Germinal center (tissue), 1 donor: Measurements from ENCODE around the gene SRD5A2.

Experiments used
- DNase-seq: peaks from one replicate; pipeline ENCODE4 v3.0.0; 2012; ENCODE audit warnings: mixed read lengths, low spot score

SRD5A2 gene, protein sequence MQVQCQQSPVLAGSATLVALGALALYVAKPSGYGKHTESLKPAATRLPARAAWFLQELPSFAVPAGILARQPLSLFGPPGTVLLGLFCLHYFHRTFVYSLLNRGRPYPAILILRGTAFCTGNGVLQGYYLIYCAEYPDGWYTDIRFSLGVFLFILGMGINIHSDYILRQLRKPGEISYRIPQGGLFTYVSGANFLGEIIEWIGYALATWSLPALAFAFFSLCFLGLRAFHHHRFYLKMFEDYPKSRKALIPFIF

DNA sequence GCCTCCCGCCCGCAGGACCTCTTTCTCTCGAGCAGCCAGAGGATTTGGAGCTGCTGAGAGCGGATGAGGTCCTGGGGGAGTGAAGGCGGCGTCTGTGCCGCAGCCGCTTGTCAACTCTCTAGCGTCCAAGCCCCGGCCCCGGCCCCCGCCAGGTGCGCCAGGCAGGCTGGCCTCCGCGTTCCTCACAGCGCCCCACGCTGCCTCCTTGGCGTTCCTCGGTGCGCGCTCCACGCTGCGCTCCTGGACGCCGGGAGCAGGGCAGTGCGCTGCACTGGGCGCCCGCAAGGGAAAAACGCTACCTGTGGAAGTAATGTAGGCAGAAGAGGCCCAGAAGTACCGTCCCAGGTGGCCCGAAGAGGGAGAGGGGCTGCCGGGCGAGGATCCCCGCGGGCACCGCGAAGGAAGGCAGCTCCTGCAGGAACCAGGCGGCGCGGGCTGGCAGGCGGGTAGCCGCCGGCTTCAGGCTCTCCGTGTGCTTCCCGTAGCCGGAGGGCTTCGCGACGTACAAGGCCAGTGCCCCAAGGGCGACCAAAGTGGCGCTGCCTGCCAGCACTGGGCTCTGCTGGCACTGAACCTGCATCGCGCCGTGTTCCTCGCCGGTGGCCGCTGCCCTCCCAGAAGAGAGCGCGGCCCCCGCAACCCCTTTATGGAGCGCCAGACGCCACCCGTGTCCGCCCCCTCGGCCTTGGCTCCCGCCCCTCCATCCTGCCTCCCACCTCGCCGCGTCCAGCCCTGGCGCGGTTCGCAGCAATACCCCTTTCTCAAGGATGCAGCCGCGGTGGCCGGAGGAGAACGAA is at the start of gene SRD5A2:
TSS of gene SRD5A2 (minus strand) at position 618 of the 797 bp plus-strand sequence. CDS start at position 580, 38 bp downstream.
- DNase-seq: no peak

DNA sequence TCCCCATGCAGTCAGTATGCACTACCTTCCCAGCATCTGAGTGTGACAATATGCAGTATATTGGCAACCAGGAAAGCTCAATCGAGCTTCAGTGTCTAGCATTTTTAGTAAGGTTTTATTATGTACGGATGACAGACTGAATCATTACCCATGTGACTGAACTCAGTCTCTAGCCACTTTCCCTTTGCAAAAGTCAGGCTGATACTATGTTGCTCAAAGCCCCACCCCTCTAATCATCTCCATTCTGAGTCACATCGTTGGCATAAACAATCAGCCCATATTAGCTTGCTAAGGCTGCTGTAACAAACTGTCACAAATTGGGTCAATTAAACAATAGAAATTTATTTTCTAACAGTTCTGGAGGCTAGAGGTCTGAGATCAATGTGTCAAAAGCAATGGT is 25.8 kb upstream of the SRD5A2 start:
- DNase-seq: no peak

DNA sequence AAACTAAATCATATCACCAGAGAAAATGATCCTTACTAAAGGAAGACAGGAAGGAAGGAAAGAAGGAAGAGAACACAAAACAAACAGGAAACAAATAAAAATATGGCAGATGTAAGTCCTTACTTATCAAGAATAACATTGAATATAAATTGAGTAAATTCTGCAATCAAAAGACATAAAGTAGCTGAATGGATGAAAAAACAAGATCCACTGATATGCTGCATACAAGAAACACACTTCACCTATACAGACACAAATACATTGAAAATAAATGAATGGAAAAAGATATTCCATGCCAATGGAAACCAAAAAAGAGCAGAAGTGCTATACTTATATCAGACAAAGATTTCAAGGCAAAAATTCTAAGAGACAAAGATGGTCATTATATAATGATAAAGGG is 18.0 kb upstream of the SRD5A2 start:
- no peak for DNase-seq

DNA sequence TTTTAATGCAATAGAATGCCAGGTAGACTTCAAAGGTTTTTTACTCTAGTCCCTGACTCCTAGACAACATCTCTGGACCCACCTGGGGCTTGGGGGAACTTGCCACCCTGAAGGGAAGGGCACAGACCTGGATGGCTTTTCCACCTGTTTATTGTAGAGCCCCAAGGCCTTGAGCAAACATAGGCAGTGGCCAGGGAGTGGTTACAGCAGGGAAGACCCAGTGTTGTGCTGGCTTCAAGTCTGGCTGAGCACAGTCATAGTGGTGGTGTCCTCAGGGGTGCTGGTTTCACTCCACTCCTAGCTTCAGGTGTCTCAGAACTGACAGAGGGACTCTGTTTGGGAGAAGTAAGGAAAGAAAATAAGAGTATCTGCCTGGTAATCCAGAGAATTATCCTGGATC is 5.5 kb upstream of the SRD5A2 start:
- no peak for DNase-seq

DNA sequence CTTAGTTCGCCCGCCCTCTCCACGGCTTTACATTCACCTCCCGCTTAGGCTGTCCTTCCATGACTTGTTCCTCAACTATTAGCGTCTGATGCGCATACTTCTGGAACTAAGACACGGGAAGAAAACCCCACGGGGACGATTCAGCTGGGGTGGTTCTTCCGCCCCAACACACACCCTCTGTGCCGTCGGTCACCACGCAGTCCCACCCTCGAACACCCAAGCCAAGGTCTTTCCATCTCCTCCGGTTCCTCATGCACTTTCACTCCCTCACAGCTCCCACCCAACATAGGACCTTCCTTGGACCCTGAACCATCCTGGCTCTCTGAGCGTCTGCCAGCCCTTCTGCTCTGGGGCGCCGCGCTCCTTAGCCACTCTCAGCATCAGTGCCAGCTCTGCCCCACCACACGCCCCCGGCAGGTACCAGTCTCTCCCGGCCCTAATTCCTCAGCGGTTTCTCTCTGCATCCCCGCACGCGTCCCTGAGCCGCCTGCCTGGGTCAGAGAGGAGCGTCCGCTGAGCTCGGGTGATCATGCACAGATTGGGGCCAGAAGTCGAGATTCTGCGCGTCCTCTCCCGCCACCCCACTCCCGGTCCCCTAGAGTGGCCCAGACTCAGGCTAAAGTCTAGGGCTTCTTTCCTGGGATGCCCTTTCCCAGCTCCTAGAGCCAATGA is 522 bp upstream of the SRD5A2 start:
- DNase-seq: no peak

DNA sequence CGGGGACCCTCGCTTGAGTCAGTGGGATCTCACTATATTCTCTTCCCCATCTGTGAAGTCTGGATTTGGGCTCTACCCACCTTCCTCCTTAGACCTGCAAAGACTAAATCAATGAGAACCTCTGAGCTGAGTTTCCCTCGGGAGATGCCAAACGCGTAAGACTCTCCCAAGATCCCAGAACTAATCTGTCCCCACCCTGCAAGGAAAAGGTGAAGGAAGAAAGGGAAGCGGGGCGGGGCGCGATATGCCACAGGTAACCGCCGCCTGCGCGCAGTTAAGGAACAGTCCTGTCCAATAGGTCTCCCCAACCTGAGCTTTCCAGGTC is 780 bp downstream of the SRD5A2 start:
- no peak for DNase-seq

DNA sequence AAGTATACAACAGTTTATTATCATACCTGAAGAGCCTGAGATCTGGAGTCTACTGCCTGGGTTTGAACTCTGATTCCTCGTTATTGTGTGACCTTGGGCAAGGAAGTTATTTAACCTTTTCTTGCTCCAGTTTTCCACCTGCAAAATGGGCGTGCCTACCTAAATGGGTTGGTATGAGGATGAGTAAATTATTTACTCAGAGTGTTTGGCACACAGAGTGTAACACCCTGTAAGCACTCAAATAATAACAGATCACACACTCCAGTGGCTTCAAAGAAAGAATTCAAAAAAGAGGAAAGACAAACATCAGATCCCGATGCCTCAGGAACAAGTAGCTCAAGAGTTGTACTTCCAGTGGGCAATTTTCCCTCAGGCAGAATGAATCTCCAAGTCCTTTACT is 2.4 kb downstream of the SRD5A2 start:
- DNase-seq: no peak

DNA sequence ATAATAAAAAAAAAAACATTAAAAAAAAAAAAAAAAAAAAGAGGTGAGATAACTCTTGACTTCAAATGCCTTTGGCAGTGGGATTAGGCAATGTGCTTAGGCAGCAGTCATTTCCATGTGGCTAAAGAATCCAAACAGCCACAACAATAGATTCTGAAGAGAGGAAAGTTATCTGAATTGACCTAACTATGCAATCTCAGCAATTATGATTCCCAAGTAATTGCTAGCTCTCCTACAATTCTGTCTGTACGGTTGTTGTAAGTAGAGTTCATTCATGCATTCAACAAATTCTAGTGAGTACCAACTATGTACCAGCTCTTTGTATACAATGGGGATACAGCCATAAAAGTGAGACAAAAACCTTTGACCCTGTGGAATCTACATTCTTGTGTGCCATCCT is 3.6 kb downstream of the SRD5A2 start:
- no peak for DNase-seq

DNA sequence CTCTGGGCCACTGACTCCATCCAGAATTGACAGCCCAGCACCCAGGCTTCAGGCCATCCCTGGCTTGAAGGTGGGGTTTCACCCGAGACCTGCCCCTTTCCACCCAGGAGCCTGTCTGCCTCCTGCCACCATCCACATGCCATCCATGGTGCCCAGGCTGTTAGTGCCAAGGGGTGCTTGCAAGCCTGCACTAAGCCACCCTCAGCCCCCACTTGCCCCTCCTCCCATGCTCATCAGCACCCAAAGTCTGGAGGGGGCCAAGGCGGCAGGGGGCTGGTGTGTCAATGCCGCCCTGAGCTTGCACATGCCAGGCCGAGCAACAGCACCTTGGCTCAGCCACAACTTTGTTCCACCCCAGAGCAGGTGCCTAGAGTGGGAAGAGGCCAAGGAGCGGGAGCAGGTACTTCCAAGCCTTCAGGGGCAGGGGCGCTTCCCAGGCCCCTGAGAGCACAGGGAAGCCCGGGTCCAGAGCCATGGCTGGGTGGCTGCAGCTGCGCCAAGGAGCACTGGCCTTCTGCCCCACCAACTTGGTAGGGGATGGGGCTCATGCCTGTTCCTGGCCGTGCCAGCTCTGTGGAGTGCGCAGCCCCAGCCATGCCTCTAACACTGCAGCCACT is 12.0 kb downstream of the SRD5A2 start:
- no peak for DNase-seq

DNA sequence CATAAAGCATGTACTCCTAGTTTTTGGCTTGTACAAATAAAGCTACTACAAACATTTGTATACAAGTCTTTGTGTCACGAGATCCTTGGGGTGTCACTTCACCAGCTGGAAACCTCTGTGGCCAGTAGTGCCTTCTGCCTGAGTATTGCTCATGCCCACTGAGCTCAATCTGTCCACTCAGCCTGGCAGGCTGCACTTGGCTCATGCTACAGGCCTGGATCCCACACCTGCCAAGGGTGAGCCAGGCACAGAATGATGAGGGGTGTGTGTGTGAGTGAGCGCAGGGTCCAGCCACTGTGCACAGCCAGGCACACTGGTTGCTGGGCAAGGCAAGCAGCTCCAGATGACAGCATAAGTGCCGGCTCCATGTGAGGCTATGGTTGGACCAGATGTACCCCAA is 13.1 kb downstream of the SRD5A2 start:
- no peak for DNase-seq

DNA sequence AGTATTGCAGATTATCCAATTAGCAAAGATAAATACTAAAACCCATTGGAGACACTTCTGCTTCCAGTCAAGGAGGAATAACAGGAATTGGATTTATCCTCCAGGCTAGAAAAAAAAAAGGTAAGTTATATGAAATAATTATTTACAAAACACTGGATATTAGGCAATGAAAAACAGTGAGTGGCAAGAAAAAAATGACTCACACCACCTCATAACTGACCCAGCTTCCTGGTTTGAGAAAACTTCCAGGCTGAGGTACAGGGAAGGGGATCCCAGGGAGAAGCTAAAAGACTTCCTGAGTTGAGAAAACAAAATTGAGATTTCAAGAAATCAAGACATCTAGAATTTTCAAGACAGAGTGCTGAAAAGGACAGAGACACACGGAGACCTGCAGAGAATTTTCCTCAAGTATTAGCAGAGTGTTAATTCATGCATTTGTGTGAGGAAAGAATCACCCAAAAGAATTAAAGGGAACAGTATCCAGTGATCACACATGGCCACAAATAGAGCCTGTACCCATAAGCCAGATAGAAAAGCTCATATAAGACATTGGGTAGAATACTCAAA is 17.4 kb downstream of the SRD5A2 start:
- DNase-seq: no peak

DNA sequence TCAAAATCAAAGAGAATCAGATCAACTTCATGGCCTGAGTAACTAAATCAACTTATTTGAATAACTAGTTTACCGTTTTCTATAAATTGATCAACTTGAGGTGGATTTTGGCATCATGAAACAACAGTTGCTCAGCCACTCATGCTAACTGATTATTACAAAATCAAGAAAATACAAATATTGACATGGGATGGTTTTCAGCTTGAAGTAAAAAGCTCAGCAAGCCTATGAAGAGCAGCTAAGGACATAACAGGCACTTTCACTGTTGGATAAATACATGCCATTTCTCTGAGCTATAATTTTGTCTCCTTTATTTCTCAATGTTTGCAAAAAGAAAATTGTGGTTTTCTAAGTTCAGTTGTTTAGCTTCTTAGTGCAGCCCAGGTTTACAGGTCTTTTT is 18.9 kb downstream of the SRD5A2 start:
- no peak for DNase-seq

DNA sequence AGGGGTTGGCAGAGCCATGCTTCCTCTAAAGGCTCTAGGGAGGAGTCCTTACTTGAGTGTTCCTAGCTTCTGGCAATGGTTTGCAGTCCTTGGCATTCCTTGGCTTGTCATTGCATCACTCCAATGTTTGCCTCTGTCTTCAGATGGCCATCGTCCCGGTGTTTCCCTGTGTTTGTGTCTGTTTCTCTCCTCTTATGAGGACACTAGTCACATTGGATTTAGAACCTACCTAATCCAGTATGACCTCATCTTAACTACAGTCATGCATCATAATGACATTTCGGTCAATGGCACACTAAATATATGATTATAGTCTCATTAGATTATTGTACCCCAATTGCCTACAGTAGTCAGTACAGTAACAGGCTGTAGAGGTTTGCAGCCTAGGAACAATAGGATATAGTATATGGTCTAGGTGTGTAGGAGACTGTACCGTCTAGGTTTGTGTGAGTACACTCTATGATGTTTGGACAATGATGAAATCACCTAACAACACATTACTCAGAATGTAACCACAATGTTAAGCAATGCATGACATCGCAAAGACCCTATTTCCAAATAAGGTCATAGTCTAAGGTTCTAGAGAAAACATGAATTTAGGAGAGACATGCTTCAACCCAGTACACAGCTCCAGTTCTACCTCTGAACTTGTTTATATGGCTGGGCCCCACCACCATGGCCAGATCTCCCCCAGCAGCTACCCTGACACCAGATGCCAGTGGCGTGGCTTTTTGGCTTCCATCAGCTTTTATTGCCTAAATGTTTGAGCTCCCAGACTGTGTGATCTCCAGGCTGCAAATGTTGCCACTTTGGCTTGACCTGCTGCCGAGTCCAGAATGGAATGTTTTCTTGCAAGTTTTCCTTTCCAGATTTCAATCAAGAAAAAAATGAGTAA is 22.1 kb downstream of the SRD5A2 start:
- no peak for DNase-seq

DNA sequence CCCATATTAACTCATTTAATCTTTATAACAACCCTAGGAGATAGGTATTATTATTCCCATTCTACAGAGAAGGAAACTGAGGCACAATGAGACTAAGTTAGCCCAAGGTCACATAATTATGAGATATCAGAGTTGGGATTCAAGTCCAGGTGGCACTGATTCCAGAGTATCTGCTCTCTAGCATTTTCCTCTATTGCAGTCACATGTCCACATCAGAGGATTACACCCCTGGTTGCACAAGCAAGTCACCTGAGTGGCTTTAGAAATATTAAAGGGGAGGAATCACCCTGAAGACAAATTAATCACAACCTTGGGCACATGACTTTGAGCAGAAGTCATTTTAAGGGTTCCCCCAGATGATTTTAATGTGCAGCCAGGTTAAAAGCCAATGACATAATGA is 23.8 kb downstream of the SRD5A2 start:
- no peak for DNase-seq

DNA sequence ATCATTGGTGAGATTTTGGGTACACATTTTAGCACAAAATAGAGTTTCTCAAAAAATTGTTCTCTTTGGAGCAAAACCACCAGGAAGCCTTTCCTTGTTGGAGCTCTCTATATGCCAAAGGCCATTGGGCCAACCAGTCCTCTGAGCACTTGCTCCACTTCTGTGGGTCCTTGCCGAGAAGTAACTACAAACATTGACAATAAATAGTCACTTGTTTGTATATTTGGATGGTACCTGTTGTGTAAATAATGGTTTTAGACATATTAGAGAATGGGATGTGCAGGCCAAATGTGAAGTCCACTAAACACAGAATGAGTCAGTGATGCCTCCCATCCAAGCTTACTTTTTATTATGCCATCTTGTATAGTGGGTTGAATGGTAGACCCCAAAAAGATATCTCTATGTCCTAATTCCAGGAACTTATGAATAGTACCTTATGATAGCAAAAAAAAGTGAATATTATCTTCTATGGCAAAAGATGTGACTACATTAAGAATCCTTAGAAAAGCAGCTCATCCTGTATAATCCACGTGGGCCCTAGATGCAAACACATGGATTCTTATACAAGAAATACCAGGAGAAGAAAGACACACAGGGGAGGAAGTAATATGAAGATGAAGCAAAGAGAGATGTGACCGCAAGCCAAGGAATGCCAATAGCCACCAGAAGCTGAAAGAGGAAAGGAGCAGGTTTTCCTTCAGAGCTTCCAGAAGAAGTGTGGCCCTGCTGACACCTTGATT is 24.6 kb downstream of the SRD5A2 start:
- no peak for DNase-seq

DNA sequence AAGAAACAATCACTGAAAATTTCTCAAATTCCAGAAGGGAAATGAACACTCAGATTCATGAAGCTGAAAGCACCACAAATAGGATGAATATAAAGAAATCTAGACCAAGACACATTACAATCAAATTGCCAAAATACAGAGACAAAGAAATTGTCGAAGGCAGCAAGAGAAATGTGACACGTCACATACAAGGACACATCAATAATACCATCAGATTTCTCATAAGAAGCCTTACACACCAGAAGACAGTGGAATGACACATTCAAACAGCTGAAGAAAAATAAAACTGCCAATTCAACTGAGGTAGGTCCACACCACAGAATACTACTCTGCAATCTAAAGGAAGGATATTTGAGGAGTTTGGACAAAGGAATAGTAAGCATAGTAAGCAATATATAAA is 27.4 kb downstream of the SRD5A2 start:
- no peak for DNase-seq

DNA sequence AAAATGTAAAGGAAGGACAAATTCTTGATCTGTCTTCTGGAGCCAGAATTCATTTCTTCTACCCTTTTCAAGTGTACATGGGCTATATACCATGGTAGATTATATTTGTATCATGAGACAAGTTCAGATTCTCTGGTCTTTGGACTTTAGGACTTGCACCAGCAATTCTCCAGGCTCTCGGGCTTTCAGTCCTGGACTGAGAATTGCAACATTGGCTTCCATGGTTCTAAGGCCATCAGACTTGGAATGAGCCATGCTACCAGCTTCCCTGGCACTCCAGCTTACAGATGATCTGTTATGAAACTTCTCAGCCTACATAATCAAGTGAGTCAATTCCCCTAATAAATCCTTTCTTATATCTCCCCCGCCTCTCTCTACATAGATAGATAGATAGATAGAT is 33.3 kb downstream of the SRD5A2 start:
- DNase-seq: no peak

DNA sequence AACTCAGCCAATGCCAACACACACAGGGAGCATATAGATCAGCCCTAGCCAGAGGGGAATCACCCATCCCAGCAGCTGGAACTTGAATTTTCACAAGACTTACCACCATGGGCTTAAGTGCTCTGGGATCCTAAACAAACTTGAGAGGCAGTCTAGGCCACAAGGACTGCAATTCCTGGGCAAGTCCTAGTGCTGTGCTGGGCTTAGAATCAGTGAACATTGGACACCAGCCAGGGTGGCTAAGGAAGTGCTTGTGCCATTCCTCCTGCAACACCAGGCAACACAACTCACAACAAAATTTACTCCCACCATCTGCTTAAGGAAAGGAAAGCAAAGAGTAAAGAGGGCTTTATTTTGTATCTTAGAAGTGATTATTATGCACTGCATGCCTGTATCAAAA is 38.9 kb downstream of the SRD5A2 start:
- DNase-seq: no peak

DNA sequence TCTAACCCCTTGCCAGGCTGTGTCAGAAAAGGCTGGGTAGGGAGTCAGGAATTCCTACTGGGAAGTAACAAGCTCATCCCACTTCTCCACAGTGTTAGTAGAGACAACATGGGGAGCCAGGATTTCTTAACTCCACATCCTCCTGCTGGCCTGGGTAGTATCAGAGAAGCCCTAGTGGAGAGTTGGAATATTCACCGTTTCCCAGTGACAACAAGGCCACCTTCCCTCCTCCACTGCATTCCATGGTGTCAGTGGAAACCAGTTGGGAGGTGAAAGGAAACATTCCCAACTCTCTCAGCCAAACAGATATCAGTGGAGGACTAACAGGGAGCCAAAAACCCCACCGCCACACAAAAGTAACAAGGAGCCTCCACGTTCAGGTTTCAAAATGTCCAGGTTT is 41.2 kb downstream of the SRD5A2 start:
- DNase-seq: no peak

DNA sequence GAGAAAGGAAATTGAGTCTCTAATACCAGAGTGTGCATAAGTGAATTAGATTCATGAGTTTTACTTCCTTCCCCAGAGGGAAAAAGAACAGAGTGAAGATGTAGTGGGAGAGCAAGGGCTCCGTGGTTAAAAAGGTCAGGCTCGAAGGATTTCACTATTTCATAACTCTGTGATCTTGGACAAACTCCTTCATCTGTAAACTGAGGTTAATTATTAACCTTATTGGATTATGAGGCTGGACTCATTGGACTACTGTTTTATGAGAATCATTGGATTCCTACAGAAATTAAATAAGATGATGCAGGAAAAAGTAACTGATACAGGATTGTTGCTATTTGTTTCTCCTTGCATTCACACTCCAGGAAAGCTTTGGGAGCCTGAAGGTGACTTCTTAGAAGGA is 45.0 kb downstream of the SRD5A2 start:
- no peak for DNase-seq

DNA sequence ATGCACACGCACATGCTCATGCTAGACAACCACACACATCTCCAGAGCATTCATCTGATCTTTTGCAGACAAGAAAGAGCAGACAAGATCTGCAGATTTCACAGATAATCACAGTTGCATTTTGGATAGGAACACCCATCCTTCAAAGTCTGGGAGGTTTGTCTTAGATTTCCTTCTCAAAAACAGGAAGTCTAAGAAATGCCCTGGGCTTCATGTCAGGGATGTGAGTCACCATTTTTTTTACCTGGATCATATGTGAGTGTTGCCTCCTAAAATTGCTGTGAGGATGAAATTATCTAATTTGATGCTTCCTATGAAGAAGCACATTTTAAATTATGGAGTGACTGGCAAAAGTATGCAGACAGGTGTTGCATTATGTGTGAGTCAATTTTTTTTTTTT is 46.1 kb downstream of the SRD5A2 start:
- no peak for DNase-seq
